Hepatocyte (in vitro differentiated cells): ENCODE measurements around the gene LRMDA.

Experiments used
- EZH2 ChIP-seq: fragments of 200-600 bp; sonication (generic); IDR thresholded peaks from 2 replicates; pipeline ENCODE4 v1.6.1; 2016; ENCODE audit warnings: antibody characterized with exemption, mild to moderate bottlenecking, borderline replicate concordance
- EZH2phosphoT487 ChIP-seq: fragments of 200-600 bp; sonication (generic); IDR thresholded peaks from one replicate; pipeline ENCODE4 v1.6.1; 2018; ENCODE audit warnings: antibody characterized with exemption, mild to moderate bottlenecking, low read depth, moderate library complexity; ENCODE audit not compliant: unreplicated experiment, severe bottlenecking
- TF ChIP-seq, protein P1 (sequence below): fragments of 200-600 bp; sonication (generic); IDR thresholded peaks from 2 replicates; pipeline ENCODE4 v1.5.1; 2016; ENCODE audit warnings: antibody characterized with exemption, mild to moderate bottlenecking; ENCODE audit not compliant: poor library complexity

DNA sequence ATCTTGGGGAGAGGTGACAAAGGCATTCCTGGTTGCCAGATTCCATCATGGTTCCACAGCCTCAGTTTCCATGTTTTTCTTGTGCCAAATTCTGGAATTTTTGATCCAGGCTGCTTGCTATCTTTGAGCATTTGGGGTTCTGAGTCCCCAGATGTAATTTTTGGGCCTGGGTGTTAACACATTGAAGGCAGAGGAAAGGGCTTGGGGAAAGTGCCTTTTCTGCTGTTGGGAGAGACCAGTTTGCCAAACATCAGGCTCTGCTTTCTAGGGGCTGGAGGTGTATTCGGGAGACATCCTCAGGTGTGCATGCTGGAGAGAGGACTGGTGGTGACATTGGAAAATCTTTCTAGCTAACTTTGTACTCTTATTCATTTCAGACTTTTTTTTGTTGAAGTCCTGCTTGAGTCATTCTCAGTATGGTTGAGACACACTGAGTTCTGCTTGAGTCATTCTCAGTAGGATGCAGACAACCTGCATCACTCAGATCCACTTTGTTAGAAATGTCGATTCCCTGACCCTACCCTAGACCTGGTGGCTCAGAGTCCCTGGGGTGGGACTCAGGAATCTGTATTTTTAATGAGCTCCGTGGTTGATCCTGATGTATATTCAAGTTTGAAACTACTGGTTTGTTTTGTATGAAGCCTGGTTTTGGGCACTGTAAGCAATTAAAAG, 101.0 kb downstream of the LRMDA start:
- TF ChIP-seq, protein P1, sequence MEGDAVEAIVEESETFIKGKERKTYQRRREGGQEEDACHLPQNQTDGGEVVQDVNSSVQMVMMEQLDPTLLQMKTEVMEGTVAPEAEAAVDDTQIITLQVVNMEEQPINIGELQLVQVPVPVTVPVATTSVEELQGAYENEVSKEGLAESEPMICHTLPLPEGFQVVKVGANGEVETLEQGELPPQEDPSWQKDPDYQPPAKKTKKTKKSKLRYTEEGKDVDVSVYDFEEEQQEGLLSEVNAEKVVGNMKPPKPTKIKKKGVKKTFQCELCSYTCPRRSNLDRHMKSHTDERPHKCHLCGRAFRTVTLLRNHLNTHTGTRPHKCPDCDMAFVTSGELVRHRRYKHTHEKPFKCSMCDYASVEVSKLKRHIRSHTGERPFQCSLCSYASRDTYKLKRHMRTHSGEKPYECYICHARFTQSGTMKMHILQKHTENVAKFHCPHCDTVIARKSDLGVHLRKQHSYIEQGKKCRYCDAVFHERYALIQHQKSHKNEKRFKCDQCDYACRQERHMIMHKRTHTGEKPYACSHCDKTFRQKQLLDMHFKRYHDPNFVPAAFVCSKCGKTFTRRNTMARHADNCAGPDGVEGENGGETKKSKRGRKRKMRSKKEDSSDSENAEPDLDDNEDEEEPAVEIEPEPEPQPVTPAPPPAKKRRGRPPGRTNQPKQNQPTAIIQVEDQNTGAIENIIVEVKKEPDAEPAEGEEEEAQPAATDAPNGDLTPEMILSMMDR = no peak
- TF ChIP-seq EZH2 (no peak), EZH2phosphoT487 (no peak)
